Epithelial cell of esophagus (primary cell): ENCODE data around the gene CNDP1.
"Not testable (repeated sequence)": the region's sequence is repeated elsewhere in the genome, so short reads cannot be mapped to it uniquely, and the experiment has no call there.

Experiments used
- DNase-seq: peaks from one replicate; pipeline ENCODE4 v3.0.0; 2010; ENCODE audit warnings: low read depth
- H3K4me3 ChIP-seq: 2 replicates; pipeline ENCODE4 v1.5.1; 2011; ENCODE audit warnings: mild to moderate bottlenecking, low read length, control low read depth
- CTCF ChIP-seq: IDR thresholded peaks from 2 replicates; pipeline ENCODE4 v1.5.1; 2011; ENCODE audit warnings: low read depth, mild to moderate bottlenecking, low read length, control low read depth, inconsistent platforms; ENCODE audit not compliant: insufficient read depth; ENCODE audit errors: missing control alignments

The CNDP1 gene

GRCh38 chr18:74498712-74499627, 35.3 kb upstream of the CNDP1 start:
- DNase-seq = peak; percentile 50
- peak overlapping the region; percentile 53 for H3K4me3 ChIP-seq
- no peak for TF ChIP-seq CTCF

- peak; percentile 82 for DNase-seq
- no peak for TF ChIP-seq CTCF
- peak overlapping the region; percentile 53 for H3K4me3 ChIP-seq
Observed at GRCh38 chr18:74499633-74500032, 34.7 kb upstream of the CNDP1 start.

- H3K4me3 ChIP-seq = peak overlapping the region; percentile 53
Observed at GRCh38 chr18:74500372-74500771, 33.9 kb upstream of the CNDP1 start.

GRCh38 chr18:74500774-74501173, 33.5 kb upstream of the CNDP1 start:
- peak overlapping the region; percentile 53 for H3K4me3 ChIP-seq
- not testable (repeated sequence) for DNase-seq

More at GRCh38 chr18:74500372-74500771, 33.9 kb upstream of the CNDP1 start:
- no peak for DNase-seq
- TF ChIP-seq CTCF = no peak

GRCh38 chr18:74501386-74501785, 32.9 kb upstream of the CNDP1 start:
- no peak for TF ChIP-seq CTCF
- peak; percentile 91 for DNase-seq
- H3K4me3 ChIP-seq = peak overlapping the region; percentile 53

GRCh38 chr18:74503137-74503536, 31.2 kb upstream of the CNDP1 start:
- no peak for TF ChIP-seq CTCF
- DNase-seq = no peak
- H3K4me3 ChIP-seq = no peak overlapping the region

- DNase-seq = no peak
- no peak overlapping the region for H3K4me3 ChIP-seq
- TF ChIP-seq CTCF = no peak
Observed at GRCh38 chr18:74505776-74506175, 28.5 kb upstream of the CNDP1 start.
